HG03354 (cell line): ENCODE measurements around the gene POTEI.
A peak's percentile ranks its signal among the peaks of the same experiment; 100 is the strongest.
"Not testable (repeated sequence)": the region's sequence is repeated elsewhere in the genome, so short reads cannot be mapped to it uniquely, and the experiment has no call there.

Source experiments
- ATAC-seq: cut with Tn5 transposase; IDR thresholded peaks from one replicate; pipeline ENCODE4 v1.9.1; 2021; ENCODE audit warnings: mild to moderate bottlenecking; ENCODE audit not compliant: unreplicated experiment, poor library complexity, severe bottlenecking

The POTEI gene

DNA sequence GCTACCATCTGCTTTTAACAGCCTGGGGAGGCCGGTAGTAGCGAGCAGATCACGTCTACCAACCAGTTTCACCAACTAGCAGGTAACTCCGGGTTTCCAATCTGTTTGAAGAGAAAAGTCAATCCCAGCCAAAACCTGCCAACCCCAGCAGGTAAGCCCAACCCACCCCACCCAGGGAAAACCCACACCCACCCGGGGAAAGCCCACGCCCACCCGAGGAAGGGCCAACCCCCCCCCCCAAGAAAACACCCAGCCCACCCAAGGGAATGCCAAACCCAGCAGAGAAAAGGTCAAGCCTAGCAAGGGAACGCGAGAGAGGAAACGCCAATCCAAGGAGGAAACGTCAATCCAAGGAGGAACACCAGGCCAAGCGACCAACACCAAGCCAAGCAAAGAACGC, at the start of gene POTEI:
Gene POTEI (minus strand): TSS at position 101 of the 400 bp plus-strand sequence. CDS start 93 bp downstream, at position 8.
- not testable (repeated sequence) for ATAC-seq

DNA sequence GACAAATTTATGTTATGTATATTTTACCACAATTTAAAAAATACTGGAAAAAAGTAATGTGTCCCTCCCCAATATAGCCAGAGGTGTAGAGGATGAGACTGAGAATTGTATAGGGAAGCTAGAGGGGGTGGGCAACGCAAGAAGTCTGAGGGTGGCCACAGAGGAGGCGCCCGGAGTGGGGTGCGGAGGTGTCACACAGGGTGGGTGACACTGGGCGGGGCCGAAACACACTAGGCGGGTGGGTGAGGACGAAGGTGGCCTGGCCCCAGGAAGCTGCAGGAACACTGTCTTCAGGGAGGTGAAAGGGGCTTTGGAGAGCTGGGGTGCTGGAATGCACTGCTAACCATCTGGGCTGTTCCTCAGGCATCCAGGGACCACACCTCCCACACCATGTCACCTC, 47.3 kb upstream of the POTEI start:
- ATAC-seq: not testable (repeated sequence)

GRCh38 chr2:130554178-130554577, 45.0 kb upstream of the POTEI start:
- not testable (repeated sequence) for ATAC-seq

DNA sequence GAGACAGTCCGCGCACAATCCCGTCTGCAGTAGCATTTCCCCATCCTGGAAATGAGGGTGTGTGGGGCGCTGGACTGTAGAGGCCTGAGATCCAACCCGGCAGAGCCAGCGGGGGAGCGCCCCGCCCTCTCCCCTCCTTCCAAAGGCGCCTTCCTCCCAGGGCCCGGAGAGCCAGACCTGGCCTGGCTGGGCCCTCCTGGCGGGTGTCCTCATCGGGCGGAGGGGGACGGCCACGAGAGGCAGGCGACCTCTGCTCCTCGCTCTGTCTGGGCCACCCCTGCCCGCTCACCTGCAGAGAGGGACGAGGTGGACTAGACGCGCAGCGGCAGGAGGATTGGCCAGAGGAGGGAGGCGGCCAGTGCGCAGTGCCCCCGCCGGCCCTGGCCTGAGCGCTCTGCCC, 40.3 kb upstream of the POTEI start:
- ATAC-seq: not testable (repeated sequence)

DNA sequence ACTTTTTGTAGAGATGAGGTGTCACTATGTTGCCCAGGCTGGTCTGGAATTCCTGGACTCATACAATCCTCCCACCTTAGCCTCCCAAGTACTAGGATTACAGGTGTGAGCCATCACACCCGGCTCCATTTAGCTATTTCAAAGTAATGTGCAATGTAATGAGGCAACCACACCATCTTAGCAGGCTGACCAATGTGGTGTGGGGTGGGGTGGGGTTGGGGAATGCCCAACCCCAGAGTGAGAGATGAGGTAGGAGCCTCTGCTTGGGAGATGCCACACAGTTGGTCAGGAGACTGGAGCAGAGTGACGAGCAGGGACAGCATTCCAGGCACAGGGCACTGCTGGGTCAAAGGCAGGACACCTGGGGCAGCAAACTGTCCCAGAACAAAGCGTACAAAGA, 39.3 kb upstream of the POTEI start:
- ATAC-seq: not testable (repeated sequence)

DNA sequence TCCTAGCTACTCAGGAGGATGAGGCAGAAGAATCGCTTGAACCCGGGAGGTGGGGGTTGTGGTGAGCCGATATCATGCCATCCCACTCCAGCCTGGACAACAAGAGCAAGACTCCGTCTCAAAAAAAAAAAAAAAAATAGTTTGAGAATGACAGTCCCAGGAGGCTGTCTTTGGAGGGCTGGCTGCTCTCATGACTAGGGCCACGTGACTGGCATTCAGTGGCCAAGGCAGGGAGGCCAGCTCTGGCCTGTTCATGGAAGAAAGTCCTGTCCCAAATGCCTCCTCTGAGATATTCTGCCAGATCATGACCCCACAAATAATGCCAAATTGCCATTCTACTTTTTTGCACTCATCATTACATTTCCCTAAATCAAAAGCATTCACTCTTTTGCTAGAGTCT, 35.9 kb upstream of the POTEI start:
- ATAC-seq: not testable (repeated sequence)

DNA sequence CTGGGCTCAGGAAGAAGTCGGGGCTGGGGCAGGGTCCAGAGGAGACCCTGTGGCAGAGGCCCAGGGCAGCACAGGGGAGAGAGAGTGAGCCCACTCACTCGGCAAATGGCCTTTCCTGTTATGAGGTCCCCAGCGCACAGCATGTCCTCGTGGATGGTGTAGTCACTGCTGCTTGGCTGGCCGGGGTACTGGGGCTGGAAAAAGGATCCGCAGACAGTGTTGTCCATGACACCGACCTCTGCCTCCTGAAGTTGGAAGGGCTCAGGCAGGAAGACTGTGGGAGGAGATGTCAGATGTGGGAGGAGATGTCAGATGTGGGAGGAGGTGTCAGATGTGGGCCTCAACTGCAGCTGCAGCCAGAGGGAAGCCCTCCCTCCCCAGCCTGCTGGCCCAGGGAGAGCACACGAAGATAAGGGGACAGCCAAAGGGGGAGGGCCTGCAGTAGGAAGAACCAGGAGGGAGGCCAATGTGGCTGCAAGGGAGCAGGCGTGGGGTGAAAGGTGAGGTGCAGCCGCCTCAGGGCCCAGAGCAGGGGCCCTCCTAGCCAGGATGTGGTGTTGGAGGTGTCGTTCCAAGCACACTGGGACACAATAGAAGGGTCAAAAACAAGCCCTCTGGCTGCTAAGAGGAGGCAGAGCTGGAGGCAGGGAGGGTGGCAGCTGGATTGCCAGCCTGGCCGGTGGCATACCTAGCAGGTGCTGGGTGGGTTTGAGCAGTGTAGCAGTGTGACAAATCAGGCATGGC, 34.8 kb upstream of the POTEI start:
- not testable (repeated sequence) for ATAC-seq

- ATAC-seq: not testable (repeated sequence)
These were observed 33.7 kb upstream of the POTEI start for GRCh38 chr2:130542789-130543188.

DNA sequence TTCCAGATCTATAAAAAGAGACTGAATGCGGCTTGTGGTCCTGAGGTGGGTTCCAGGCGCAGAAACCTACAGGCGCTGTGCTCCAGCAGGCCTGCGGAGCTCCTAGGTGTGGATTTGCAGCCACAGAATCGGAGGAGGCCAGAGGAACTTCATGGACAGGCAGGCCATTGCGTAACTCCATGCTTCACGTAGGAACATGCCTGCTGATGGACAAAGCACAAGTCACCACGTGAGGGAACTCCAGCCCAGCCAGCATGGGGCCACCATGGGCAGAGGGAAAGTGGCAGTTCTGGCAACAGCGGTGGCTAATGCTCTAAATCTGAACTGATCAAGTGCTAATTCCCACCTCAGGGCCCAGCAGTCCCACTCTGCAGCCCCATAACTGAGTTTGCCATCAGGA, 29.1 kb upstream of the POTEI start:
- ATAC-seq: not testable (repeated sequence)

DNA sequence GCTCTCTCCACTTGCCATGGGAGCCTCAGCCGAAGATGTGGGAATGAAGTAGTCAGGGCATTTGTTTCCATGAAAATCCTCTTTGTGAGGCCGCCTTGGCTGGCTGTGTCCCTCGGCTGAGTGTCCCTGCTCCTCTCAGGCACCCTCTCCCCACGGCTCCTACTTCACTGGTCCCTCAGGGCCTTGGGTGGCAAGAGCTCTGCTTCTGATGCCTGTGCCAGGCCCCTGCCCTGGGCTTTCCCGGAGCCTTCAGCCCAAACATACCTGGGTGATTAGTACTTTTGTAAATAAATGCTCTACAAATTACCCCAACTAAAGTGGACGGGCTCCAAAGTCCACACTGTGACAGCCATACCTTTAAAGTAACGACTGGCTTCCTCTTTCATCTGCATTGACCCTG, 27.5 kb upstream of the POTEI start:
- ATAC-seq: not testable (repeated sequence)

DNA sequence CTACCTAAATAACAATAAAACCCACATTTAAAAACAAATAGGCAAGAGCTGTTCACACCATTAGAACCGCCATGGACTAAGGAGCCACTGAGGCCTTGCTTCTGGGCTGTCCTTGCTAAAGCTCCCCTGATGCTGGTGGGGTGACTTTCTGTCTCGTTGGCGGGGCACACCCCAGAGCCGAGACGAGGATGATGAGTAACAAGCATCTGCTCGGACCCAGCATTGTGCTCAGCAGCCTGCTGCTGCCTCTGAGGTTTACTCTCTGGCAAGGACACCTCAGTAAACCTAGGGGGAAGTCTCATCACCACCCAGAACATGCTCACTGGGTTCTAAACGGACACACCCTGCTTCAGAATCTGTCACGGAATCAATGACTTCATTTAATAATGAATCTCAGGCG, 22.5 kb upstream of the POTEI start:
- ATAC-seq: not testable (repeated sequence)

DNA sequence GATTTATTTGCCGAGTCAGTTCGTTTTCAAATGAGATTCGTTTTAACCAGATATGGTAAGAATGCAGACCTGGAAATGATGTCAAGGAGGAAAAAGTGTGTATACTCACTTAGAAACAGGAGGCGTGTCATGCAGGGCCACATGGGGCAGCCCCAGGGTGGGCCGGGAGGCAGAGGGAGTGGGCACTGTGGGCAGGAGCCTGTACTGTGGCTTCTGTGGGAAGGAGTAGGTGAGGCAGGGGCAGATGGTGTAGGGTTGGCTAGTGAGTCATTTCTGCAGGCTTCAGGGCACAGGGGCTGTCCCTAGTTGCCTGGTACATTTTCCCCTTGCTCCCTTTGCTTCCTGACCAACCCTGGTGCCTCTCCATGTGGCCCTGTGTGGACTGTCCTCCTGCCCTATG, 22.1 kb upstream of the POTEI start:
- ATAC-seq: peak; percentile 53

- ATAC-seq: not testable (repeated sequence)
These were observed 21.1 kb upstream of the POTEI start for GRCh38 chr2:130530212-130530611.

DNA sequence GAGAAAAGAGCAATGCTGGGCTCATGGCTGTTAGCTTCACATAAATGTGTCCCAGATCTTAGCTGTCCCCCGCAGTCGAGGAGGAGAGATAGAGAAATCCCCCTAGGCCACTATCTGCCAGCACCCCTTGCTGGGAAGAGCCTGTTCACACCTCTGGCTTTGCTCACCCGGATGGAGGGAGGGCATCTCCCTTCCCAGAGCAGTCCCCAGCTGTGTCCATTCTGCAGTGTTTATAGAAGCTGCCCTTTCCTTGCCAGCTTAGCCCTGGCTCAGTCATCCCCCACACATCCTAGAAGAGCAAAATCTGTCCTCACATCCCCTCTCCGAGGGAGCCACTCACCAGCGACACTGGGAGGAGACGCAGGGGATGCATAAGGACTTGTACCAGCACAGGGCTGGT, 20.4 kb upstream of the POTEI start:
- not testable (repeated sequence) for ATAC-seq

GRCh38 chr2:130527365-130527967, 18.3 kb upstream of the POTEI start:
- ATAC-seq: not testable (repeated sequence)

- not testable (repeated sequence) for ATAC-seq
These were observed 13.3 kb upstream of the POTEI start for GRCh38 chr2:130522390-130522789.

- ATAC-seq: not testable (repeated sequence)
These were observed 11.9 kb upstream of the POTEI start, which contains the start of gene CFC1B for GRCh38 chr2:130520992-130521391. CFC1B (plus strand) TSS chr2:130521222; CDS start chr2:130521485, 263 bp downstream.

DNA sequence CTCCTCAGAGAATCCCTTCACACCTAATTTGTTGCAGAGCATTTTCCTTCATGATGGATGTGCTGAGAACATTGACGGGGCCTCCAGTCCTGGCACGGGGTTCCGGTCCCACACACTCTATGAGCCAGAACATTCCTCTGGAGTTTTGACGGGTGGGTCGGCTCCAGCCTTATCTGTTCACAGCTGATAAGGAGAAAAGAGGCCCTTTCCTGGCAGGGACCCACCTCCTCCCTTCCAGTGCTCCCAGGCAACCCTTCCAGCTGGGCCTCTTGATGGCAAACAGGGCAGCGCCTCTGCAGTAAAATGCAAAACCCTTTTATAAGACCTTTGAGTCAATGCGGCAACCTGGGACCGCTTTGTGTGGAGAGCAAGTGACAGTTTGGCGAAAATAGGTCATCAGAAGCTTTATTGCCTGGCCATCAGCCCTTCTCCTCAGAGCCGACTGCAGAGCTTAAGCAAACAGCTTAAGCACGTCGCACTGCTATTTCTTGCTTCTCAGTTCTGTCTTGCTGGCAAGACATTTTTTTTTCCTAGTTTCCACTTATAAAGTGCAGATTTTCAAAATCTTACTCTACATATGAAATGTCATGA, 9.5 kb upstream of the POTEI start:
- not testable (repeated sequence) for ATAC-seq

DNA sequence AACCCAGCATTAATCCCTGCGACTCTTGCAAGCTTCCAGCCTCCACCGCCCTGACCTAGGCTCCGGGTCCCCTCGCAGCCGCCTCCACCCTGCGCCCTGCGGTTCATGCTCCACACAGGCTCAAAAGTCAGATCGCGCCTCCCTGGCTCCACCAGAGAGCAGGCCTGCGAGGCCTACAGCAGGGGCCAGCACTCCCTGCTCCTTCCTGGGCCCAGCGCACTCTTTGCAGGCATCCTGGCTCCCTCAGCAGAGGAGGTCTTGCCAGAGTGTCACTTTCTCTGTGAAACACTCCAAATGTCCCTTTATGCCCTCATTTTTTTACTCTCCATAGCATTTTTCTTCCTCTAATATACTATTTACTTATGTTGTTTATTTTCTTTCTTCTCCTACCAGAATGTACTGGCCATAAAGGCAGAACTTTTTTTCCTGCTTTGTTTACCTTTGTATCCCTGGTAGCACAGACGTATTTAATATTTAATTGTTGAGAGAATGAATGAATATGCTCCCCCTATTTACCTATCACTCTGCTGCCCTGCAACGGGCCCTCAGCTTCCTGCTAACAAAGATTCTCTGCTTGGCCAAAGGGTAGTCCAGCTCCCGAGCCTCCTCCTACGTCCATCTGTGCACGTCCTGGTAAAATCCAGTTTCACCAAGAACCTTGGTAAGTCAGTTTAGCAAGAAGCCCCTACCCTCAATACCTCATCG, 2.8 kb upstream of the POTEI start:
- ATAC-seq: not testable (repeated sequence)
